GM23248 (cell line): ENCODE measurements around the gene TMCC1.

ENCODE experiments used
- EZH2 ChIP-seq: fragments of 200-600 bp; sonication (generic); IDR thresholded peaks from 2 replicates; pipeline ENCODE4 v1.6.1; 2018; ENCODE audit warnings: antibody characterized with exemption, mild to moderate bottlenecking; ENCODE audit not compliant: insufficient read depth, poor library complexity, severe bottlenecking
- EZH2phosphoT487 ChIP-seq: fragments of 200-600 bp; sonication (generic); IDR thresholded peaks from 2 replicates; pipeline ENCODE4 v1.6.1; 2018; ENCODE audit warnings: antibody characterized with exemption, moderate library complexity, mild to moderate bottlenecking, low read depth; ENCODE audit not compliant: insufficient read depth

- TF ChIP-seq EZH2phosphoT487, result no peak
- TF ChIP-seq EZH2, result no peak
Measured at GRCh38 chr3:129599073-129599472, 294.4 kb downstream of the TMCC1 start.
